GM19468 (cell line): Measurements from ENCODE around the gene FGF23.
"Not testable (repeated sequence)": the region's sequence is repeated elsewhere in the genome, so short reads cannot be mapped to it uniquely, and the experiment has no call there.

Source experiments
- ATAC-seq: cut with Tn5 transposase; IDR thresholded peaks from one replicate; pipeline ENCODE4 v1.9.1; 2021; ENCODE audit warnings: mild to moderate bottlenecking, moderate library complexity, moderate number of reproducible peaks; ENCODE audit not compliant: unreplicated experiment; ENCODE audit errors: extremely low read depth

Gene FGF23

DNA sequence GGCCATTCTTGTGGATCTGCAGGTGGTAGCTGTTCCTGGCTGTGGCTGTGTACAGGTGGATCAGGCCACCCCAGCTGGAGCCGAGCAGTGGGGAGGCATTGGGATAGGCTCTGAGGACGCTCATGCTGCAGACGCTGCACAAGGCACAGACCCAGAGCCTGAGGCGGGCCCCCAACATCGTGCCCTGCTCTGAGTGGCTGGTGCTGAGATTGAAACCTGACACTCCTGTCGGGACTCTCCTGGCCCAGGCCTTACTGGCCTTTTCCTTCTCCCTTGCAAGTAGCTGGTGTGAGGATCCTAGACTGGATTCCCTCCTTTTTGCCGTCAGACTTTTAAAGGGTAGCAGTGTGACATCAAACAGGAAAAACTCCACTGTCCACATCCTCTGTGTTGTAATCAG lies at the start of gene FGF23:
TSS of gene FGF23 (minus strand) at position 308 of the 400 bp plus-strand sequence. CDS start at position 178, 130 bp downstream.
- no peak for ATAC-seq

DNA sequence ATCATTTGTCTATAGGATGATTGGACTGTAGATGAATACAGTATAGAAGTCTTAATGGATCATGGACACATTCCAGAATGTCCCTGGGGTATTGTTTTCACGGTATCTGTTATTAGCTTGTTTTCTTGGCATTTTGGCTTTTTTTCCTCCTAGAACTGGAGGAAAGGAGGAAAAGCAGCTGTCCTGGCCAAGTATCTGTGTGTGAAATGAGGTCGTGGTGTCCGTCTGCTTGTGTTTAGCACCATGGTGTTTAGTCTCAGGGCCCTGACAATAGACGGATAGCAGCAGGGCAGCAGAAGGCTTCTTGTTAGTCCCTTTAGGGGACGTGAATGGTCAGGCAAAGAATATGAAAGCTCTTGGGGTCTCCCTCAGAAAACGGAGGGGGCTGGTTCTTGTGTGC lies 44.9 kb upstream of the FGF23 start:
- ATAC-seq, result no peak

DNA sequence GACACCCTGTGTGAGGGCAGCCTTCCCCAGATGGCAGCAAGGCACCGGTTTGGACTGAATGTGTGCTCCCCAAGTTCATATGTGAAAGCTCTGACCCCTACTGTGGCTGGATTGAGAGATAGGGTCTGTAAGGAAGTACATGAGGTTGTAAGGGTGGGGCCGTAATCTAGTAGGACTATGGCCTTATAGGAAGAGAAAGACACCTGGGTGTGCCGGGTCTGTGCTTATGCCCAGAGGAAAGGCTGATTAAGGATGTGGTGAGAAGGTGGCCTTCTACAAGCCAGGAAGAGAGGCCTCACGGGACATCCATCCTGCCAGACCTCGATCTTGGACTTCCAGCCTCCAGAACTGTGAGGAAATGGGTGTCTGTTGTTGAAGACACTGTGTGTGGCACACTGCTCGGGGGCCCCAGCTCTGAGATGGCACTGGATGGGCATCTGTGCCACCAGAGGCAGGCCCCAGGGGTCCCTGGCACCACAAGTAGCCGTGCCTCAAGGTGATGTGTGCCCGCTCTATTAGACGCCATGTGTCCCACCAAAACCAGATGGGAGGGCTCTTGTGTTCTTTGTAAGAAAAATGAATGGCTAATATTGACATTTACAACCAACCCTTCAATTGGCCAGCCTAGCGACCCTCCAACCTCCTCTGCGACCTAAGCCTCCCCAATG lies 44.1 kb upstream of the FGF23 start:
- ATAC-seq, result no peak

DNA sequence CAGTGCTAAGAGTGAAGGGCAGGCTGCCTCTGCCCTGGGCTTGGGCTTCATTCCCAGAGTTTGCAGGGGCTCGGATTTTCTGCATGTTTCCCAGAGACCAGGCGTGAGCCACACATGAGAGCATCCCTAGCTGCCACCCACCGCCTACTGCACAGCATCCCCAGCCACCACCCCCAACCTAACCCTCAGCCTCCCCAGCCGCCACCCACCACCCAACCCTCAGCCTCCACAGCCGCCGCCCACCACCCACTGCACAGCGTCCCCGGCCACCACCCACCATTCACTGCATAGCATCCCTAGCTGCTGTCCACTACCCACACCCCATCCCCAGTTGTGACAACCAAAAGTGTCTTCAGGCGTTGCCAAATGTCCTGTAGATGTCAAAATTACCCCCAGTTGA lies 43.5 kb upstream of the FGF23 start:
- no peak for ATAC-seq

DNA sequence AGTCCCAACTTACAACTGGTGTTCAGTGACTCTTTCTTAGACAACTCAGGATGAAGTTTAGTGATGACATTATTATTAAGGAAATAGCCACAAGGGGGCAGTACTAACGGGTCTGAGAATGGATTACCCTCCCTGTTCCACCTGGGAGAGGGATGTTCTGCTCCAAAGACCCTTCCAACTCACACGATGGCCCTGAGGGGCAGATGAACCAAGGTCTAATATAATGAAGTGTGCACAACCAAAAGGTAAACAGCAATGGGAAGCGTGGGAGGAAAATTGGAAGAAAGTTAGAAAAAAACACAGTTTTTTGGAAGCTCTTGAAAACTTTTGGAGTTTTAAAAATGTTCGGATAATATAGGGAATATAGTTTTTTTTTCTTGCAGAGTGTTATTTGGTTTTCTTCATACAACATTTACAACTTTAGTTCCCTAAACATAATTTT lies 42.1 kb upstream of the FGF23 start:
- no peak for ATAC-seq

DNA sequence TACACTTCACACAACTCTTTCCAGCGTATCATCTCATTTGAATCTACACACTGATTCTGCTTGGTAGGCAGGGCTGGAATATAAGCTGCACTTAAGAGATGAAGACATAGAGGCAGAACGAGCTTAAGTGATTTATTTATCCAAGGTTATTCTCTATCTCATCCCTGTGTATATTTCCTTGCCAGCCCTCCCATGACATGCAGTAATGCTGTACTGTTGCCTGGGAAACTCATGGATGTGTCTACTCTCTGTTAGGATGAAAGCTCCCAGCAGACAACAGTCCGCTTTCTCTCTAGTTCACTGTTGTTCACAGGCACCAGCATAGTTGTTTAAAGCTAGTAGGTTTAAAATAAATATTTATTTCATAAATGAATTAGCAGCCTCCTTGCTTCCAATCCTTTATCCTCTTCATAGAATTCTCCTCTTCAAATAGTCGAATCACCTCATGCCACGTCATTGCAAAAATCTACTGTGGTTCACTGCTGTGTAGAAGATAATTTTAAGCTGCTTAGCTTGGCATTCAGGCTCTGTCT lies 40.7 kb upstream of the FGF23 start:
- no peak for ATAC-seq

DNA sequence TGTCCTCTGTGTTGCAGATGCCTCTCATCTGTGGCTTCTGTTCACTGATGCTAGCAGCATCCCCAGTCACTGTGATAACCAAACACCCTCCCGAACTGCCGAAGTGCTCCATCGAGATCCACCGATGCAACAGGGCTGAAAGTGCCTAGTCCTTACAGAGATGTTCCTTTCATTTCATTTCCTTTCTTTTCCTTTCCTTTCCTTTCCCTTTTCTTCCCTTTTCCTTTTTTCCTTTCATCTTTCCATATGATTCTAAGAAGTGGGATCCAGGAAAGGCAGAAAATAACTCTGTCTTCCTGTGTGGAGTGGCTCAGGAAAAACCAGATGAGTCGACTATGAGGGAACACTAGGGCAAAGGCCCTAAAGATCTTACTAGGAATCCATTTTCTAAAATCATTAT lies 39.4 kb upstream of the FGF23 start:
- no peak for ATAC-seq

DNA sequence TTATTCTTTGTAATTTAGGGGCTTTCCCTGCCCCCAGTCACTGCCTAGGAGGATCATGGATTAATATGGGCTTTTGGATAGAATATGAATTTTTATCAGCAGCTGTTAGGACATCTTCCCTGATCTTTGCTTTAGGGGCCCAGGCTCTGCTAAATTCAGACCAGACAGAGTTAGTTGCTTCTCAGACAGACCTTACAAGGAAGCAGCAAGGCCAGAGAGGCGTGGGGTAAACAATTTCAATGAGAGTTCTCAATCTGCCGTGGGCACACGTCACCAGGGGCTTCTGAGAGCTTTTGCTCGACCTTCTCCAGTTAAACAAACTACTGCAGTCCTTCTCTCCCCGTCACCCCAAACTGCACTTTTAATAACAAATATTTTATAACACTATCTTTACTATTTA lies 38.4 kb upstream of the FGF23 start:
- ATAC-seq, result no peak

DNA sequence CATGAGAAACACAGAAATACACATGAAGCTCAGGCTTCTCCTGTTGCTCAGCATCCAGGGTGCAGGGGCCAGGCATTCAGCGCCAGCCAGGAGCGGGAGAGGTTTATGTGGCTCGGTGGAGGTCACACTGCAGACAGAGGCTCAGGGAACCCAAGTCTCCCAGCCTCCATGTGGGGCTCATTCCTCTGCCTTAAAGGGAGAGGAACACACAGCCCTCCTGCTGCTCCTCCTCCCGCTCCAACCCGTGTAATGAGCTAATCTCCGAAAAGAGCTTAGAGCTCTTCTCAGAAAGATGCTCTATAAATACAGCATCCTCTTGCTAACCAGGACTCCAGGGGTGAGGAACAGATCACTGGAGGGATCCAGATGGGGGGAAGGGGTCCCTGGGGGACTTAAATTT lies 37.9 kb upstream of the FGF23 start:
- ATAC-seq, result no peak

DNA sequence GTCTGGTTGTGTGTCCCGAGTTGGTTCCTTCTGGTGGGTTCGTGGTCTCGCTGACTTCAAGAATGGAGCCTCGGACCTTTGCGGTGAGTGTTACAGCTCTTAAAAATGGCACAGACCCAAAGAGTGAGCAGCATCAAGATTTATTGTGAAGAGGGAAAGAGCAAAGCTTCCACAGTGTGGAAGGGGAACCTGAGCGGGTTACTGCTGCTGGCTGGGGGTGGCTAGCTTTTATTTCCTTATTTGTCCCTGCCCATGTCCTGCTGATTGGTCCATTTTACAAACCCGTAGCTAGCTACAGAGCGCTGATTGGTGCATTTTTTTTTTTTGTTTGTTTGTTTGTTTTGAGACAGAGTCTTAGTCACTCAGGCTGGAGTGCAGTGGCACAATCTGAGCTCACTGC lies 36.8 kb upstream of the FGF23 start:
- ATAC-seq, result no peak

DNA sequence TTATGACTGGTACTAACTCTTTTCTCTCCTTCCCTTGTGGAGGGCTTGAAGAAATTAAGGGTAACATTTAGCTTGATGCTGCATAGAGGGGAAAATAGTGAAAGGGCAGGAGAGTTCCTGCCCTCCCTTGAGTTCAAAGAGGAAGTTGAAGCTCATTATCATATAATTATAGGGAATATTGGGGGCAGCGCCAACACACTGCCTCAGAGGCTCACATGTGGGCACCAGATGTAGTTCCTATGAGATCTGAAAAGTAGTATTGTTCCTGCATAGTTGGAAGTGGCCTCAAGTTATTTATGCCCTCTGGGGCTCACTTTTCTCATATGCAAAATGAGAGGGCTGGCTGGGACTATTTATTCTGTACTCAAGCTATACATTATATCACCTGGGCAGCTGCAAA lies 33.0 kb upstream of the FGF23 start:
- ATAC-seq, result no peak

DNA sequence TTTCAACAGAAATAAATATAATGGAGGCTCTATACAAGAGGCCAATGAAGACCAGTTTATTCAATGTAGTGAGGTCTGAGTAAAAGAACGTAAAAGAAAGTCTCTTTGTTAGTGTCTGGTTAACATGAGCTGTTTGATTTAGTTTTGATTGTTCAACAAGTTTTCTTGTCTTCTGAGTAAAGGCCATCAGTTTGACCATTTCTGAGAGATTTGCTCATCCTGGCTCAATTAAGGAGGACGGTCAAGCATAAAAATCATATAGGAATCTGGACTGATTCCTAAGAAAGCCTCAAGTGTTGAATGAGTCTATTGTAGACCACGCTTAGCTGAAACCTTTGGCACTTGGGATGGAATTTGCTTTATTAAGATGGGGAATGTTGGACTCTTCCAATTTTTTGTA lies 32.5 kb upstream of the FGF23 start:
- no peak for ATAC-seq

DNA sequence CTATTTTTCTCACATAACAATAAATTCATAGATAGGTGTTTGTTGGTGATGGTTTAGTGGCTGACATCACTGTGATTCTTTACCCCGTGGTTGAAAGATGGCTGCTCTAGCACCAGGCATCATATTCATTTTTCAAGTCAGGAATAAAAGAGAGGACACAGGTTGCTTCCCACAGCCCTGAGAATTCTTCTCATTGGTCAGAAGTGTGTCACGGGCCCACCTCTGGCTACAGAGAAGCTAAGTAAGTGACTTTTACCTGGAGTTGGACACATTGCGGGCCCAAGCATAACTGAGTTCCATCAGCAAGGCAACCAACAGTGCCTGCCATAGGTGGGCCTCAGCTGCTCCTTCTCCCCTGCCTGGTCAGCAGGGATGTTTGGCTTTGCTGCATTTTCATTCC lies 27.6 kb upstream of the FGF23 start:
- ATAC-seq, result no peak

DNA sequence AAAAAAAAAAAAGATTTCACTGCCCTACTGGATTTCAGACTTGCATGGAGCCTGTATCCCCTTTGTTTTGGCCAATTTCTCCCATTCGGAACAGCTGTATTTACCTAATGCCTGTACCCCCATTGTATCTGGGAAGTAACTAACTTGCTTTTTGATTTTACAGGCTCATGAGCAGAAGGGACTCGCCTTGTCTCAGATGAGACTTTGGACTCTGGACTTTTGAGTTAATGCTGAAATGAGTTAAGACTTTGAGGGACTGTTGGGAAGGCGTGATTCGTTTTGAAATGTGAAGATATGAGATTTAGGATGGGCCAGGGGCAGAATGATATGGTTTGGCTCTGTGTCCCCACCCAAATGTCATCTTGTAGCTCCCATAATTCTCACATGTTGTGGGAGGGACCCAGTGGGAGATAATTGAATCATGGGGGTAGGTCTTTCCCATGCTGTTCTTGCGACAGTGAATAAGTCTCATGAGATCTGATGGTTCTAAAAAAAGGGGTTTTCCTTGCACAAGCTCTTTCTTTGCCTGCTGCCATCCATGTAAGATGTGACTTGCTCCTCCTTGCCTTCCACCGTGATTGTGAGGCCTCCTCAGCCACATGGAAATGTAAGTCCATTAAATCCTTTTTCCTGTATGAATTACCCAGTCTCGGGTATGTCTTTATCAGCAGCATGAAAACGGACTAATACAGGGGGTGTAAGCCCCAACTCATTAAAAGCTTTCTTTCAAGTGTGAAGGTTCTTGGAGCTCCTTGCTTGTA lies 25.5 kb upstream of the FGF23 start:
- ATAC-seq, result not testable (repeated sequence)

DNA sequence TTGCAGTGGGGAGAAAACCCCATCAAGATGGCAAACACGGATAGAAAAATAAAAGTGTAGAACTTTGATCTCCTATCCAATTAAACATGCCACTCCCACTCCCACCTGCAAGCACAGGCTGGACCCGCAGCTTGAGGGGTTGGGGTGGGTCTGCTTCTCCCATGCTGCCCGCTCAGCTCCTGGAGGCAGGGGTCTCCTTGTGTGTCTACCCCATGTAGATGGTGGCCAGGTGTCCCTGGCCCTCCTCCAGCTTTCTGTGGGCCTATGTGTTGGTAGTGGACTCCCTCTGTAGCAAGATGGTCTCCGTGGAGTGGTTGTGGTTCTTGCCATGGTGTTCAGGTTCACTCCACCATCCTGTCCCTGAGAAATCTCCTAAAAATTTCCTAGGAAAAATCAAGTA lies 23.5 kb upstream of the FGF23 start:
- ATAC-seq, result no peak

DNA sequence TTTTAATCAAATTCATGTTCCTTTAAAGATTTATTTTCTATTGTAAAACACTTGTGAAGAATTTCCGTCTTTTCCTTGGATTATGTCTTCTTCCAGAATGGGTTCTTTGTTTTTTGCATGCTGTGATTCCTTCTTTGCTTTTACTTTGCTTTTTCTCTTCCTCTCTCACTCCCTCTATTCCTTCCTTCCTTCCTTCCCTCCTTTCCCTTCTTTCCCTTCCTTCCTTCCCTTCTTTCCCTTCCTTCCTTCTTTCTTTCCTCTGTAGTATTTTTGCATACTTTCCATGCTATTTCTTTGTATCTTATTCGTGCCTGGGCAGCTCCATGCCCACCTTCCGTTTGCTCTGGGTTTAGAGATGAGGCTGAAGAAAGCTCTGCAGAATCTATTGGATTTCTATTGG lies 21.6 kb upstream of the FGF23 start:
- no peak for ATAC-seq

DNA sequence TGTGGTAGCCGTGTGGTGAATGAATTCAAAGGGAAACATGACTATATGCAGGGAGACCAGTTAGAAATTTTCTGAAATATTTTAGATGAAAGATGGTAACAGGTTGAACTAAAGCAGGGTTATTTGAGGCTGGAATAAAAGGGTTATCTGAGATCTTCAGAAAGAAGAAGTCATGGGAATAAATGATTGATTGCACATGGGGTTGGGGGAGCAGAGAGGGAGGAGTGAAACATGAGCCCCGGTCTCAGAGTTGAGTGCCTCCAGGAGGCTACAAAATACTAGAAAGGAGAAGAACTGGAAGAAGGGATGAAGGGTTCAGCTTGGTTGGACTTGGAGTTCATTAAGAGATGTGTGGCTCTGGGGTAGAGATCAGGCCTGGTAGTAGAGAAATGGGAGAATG lies 16.3 kb upstream of the FGF23 start:
- no peak for ATAC-seq

DNA sequence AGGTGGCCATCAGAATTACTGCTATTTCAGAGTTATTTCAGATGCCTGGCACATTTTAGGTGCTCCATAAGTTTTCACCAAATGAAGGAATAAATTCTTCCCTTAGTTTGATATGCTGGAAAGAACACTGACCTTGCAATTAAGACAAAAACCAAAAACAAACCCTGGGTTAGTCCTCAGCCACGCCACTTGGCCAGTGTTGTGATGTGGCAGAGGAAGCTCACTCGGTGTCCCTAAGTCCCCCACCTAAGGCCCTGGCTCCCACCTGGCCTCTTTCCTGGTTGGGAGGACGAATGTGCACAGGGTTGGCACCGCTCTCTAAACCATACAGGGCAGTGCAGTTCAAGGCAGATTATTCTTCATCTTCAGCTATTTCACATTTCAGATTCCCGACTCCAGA lies 13.7 kb upstream of the FGF23 start:
- no peak for ATAC-seq

DNA sequence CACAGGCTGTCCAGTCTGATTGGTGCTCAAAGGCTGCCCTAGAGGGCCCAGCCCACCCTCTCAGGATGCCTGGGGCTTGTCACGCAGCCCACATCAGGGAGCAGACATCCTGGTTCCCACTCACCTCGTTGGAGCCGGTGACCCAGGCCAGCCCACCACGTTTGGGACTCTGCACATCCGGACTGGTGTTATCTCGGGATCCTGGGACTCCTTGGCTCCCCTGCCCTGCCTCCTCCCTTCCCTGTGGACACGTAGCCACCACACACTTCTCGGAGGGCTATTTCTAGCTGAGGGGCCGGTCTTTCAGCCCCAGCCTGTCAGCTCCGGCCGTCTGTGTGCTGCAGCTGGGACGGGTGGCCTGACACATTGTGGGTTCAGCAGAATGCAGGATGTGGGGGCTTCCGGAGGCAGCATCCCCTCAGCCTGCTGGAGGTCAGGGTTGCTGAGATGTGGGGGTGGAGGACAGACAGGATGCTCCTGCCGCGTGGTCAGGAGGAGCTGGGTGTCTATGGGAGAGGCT lies 12.8 kb upstream of the FGF23 start:
- no peak for ATAC-seq

DNA sequence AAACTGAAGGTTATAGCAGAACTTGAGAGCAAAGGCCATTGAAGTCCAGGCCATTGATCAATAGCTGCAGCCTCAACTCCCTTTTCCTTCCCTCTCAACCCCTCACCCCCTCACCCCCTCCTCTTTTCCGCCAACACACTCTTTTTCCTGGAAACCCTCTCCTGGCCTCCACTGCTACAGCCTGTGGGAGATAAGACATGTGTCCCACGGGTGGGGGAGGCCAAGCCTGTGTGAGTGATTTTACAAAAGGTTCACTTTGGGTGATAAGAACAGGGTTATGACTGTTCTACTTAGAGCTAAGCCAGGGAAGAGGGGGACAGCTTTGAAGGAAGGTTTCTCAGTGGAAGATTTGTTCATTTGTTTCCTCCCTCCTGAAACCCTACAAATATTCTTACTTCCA lies 9.2 kb upstream of the FGF23 start:
- ATAC-seq, result no peak

DNA sequence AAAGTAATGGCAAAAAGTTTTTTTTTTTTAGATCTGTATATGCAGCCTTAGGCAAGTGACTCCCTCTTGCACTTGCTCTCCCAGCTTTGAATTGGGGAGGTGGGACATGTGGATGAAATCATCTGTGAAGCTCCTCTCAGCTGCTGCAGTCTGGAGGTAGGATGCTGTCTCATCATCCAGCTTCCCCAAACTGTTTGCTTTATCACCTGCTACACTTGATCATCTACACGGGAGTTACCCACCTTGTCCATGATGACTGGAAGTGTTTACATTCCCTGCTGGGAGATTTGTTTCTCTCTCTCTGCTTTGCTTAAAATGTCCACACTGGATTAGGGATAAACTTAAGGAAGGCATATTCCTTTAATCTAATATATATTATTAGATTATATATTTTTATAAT lies 8.5 kb upstream of the FGF23 start:
- no peak for ATAC-seq
